PC-3 (cell line): ENCODE data around the gene ZNF512B.

ENCODE experiments used
- CTCF ChIP-seq: fragments of 300-600 bp; sonication (generic); conservative IDR thresholded peaks from 2 replicates; pipeline ENCODE4 v1.5.1; 2017; ENCODE audit warnings: antibody characterized with exemption, low read depth, mild to moderate bottlenecking, low read length
- EZH2 ChIP-seq: fragments of 300-600 bp; sonication (generic); IDR thresholded peaks from one replicate; pipeline ENCODE4 v1.6.1; 2017; ENCODE audit warnings: antibody characterized with exemption, mild to moderate bottlenecking, low read length; ENCODE audit not compliant: unreplicated experiment

GRCh38 chr20:63958964-63959698 is 10.6 kb downstream of the ZNF512B start:
- no peak for TF ChIP-seq EZH2
- TF ChIP-seq CTCF, result no peak
